ENCODE data around the gene RPS6KL1. TPM values are rescaled to one million over a fixed set of nuclear protein-coding genes. Genes with fewer than 3 reads are reported as not detected.

RPS6KL1 gene
- total RNA-seq, 3 donors from 2014 or later = 7.7 to 12.7 (median 11.5) TPM

- H3K9me3 ChIP-seq = no peaks in the 10 kb centered on the region
- DNase-seq (no peak), ATAC-seq (no peak)
- no peaks in the 10 kb centered on the region for H3K36me3 ChIP-seq (ENCODE audit: low read depth)
- intact Hi-C loops (cut with DNase I, micrococcal nuclease) = no loop called here
- TF ChIP-seq, protein P1, sequence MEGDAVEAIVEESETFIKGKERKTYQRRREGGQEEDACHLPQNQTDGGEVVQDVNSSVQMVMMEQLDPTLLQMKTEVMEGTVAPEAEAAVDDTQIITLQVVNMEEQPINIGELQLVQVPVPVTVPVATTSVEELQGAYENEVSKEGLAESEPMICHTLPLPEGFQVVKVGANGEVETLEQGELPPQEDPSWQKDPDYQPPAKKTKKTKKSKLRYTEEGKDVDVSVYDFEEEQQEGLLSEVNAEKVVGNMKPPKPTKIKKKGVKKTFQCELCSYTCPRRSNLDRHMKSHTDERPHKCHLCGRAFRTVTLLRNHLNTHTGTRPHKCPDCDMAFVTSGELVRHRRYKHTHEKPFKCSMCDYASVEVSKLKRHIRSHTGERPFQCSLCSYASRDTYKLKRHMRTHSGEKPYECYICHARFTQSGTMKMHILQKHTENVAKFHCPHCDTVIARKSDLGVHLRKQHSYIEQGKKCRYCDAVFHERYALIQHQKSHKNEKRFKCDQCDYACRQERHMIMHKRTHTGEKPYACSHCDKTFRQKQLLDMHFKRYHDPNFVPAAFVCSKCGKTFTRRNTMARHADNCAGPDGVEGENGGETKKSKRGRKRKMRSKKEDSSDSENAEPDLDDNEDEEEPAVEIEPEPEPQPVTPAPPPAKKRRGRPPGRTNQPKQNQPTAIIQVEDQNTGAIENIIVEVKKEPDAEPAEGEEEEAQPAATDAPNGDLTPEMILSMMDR (IDR thresholded peaks at IDR 0.05) = no peak
- peaks cover 8% of the 10 kb centered on the region for H3K4me1 ChIP-seq (ENCODE audit: low read depth)
- H3K4me3 ChIP-seq = no peak overlapping the region
Measured at GRCh38 chr14:74912111-74912510, 10.9 kb downstream of the RPS6KL1 start.

GRCh38 chr14:74911704-74912103 is 11.4 kb downstream of the RPS6KL1 start:
- H3K4me3 ChIP-seq = no peak overlapping the region
- H3K9me3 ChIP-seq = no peaks in the 10 kb centered on the region
- intact Hi-C loops (cut with DNase I, micrococcal nuclease) = no loop called here
- no peaks in the 10 kb centered on the region for H3K36me3 ChIP-seq (ENCODE audit: low read depth)
- DNase-seq (no peak), ATAC-seq (no peak)
- H3K4me1 ChIP-seq (ENCODE audit: low read depth) = peaks cover 12% of the 10 kb centered on the region
- TF ChIP-seq, protein P1 (IDR thresholded peaks at IDR 0.05) = no peak

- no peaks in the 10 kb centered on the region for H3K9me3 ChIP-seq
- no peaks in the 10 kb centered on the region for H3K36me3 ChIP-seq (ENCODE audit: low read depth)
- no peak for ATAC-seq
- no peak overlapping the region for H3K4me3 ChIP-seq
- TF ChIP-seq, protein P1 (IDR thresholded peaks at IDR 0.05) = no peak
- intact Hi-C loops (cut with DNase I, micrococcal nuclease) = no loop called here
- no peak for DNase-seq
- peaks cover 12% of the 10 kb centered on the region for H3K4me1 ChIP-seq (ENCODE audit: low read depth)
Measured at GRCh38 chr14:74911221-74911620, 11.8 kb downstream of the RPS6KL1 start.

GRCh38 chr14:74910556-74910955 is 12.5 kb downstream of the RPS6KL1 start:
- no peak overlapping the region for H3K4me3 ChIP-seq
- no peaks in the 10 kb centered on the region for H3K9me3 ChIP-seq
- peaks cover 12% of the 10 kb centered on the region for H3K4me1 ChIP-seq (ENCODE audit: low read depth)
- intact Hi-C loops (cut with DNase I, micrococcal nuclease) = no loop called here
- H3K36me3 ChIP-seq (ENCODE audit: low read depth) = no peaks in the 10 kb centered on the region
- ATAC-seq (peak; percentile 69), DNase-seq (peak in 2 of 3 donors; percentile 49 to 61)
- TF ChIP-seq, protein P1 (IDR thresholded peaks at IDR 0.05) = no peak

DNA sequence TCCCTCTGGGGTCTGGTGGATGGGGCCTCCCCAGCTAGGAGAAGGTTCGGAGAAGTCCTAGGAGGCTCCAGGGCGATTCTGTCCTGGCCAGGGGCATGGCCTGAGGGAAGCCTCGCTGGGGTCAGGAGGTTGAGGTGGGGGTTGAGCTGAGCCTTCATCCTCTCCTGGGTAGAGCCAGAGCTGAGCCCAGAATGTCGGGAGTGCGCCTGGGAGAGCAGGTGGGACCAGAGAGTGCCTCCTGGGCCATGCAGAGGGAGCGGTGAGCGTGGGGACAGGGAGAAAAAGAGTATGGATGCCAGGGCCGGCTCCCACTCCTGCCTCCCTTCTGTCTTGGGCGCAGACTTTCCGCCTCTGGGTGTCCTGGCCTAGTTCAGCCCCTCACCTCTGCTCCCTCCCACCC is 13.1 kb downstream of the RPS6KL1 start:
- Histone ChIP-seq H3K4me1 (ENCODE audit: low read depth) (peaks cover 12% of the 10 kb centered on the region), H3K9me3 (no peaks in the 10 kb centered on the region), H3K36me3 (ENCODE audit: low read depth) (no peaks in the 10 kb centered on the region), H3K4me3 (no peak overlapping the region)
- ATAC-seq (no peak), DNase-seq (no peak)
- TF ChIP-seq, protein P1 (IDR thresholded peaks at IDR 0.05) = no peak
- intact Hi-C loops (cut with DNase I, micrococcal nuclease) = loop anchor here in 1 of 2 donors (5.0 kb wide), 1 partner anchor 48 kb away; no protein-coding TSS in a partner anchor

DNA sequence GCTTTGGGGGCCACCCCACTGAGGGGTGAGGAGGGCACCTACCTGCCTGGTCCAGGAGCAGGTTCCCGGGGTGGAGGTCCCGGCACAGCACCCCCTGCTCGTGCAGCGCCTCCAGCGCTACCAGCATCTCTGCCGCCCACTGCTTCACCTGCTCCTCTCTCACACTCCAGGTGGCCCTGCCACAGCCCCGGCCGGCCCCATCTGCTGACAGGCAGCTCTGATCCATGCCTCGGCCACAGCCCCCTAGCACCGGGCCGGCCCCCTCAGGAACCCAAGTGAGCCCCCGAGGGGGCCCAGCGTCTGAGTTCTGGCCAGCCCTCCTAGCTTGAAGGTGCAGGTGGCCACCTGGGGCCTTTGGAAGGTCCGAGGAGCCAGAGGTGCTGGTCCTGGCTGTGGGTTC is 13.6 kb downstream of the RPS6KL1 start:
- no peak for ATAC-seq
- intact Hi-C loops (cut with DNase I, micrococcal nuclease) = loop anchor here in 1 of 2 donors (5.0 kb wide), 1 partner anchor 47 kb away; no protein-coding TSS in a partner anchor

More for the DNA sequence above, 13.6 kb downstream of the RPS6KL1 start:
- no peaks in the 10 kb centered on the region for H3K36me3 ChIP-seq (ENCODE audit: low read depth)
- H3K4me1 ChIP-seq (ENCODE audit: low read depth) = peaks cover 12% of the 10 kb centered on the region
- TF ChIP-seq, protein P1 (IDR thresholded peaks at IDR 0.05) = no peak
- no peak overlapping the region for H3K4me3 ChIP-seq
- no peak for DNase-seq
- H3K9me3 ChIP-seq = no peaks in the 10 kb centered on the region
